H1 (cell line): Measurements from ENCODE around the gene TBRG4. TPM values are rescaled to one million over a fixed set of nuclear protein-coding genes. Genes with fewer than 3 reads are reported as not detected.

ENCODE experiments used
- CBX8 ChIP-seq: fragments of 300-800, 300-1000 bp; sonication (generic); IDR thresholded peaks from 2 replicates; pipeline ENCODE4 v1.7.1; 2016; ENCODE audit warnings: low read depth, low read length, borderline replicate concordance
- CHD2 ChIP-seq: IDR thresholded peaks from 2 replicates; pipeline ENCODE4 v1.6.1; 2012; ENCODE audit warnings: low read length, improper control_type of control experiment
- CHD7 ChIP-seq: fragments of 300-600 bp; sonication (generic); IDR thresholded peaks from 2 replicates; pipeline ENCODE4 v1.7.1; 2012; ENCODE audit warnings: low read length, moderate library complexity, mild to moderate bottlenecking, inconsistent platforms; ENCODE audit not compliant: insufficient replicate concordance
- CREB1 ChIP-seq: IDR thresholded peaks from 2 replicates; pipeline ENCODE4 v1.6.1; 2012; ENCODE audit warnings: inconsistent platforms
- CTBP2 ChIP-seq: IDR thresholded peaks from 2 replicates; pipeline ENCODE4 v1.7.0; 2011; ENCODE audit warnings: borderline replicate concordance, mild to moderate bottlenecking, moderate library complexity, mixed read lengths, low read length; ENCODE audit not compliant: insufficient read depth, insufficient read length
- GTF2F1 ChIP-seq: IDR thresholded peaks from 2 replicates; pipeline ENCODE4 v1.6.1; 2012; ENCODE audit warnings: low read depth, low read length, improper control_type of control experiment, borderline replicate concordance
- RBBP5 ChIP-seq: IDR thresholded peaks from 2 replicates; pipeline ENCODE4 v1.7.1; 2012; ENCODE audit warnings: low read depth, mild to moderate bottlenecking, inconsistent platforms, low read length, moderate library complexity, borderline replicate concordance
- SIN3A ChIP-seq, 2 experiments: IDR thresholded peaks in 1 of 2; conservative IDR thresholded peaks in 1 of 2; 2 replicates each; pipeline ENCODE4 v1.6.1; 2011 to 2012; ENCODE audit warnings: low read length in 2 of 2, improper control_type of control experiment in 1 of 2, low read depth in 1 of 2, mild to moderate bottlenecking in 1 of 2
- SP1 ChIP-seq: IDR thresholded peaks from 2 replicates; pipeline ENCODE4 v1.6.1; 2011; ENCODE audit warnings: low read depth, low read length
- TAF1 ChIP-seq: IDR thresholded peaks from 2 replicates; pipeline ENCODE4 v1.6.1; 2011; ENCODE audit warnings: mild to moderate bottlenecking, low read depth, low read length
- USF2 ChIP-seq: IDR thresholded peaks from 2 replicates; pipeline ENCODE4 v1.6.1; 2011; ENCODE audit warnings: low read length, improper control_type of control experiment
- ZNF274 ChIP-seq: IDR thresholded peaks from 2 replicates; pipeline ENCODE4 v1.7.0; 2012; ENCODE audit warnings: low read length, borderline replicate concordance; ENCODE audit errors: extremely low read depth
- polyA plus RNA-seq, 7 experiments: library from polyadenylated mRNA; depleted of rRNA in 3 of 7; stranded (reverse) in 5 of 7; unstranded in 2 of 7; fragments of >200 nt in 5 of 7; fragments of 200-250 nt in 2 of 7; gene quantifications; 1 replicate in 5 of 7; 2 replicates in 1 of 7; 4 replicates in 1 of 7; pipeline versions ENCODE4 v1.2.1 to v1.2.3, GENCODE V29; 2011 to 2013; ENCODE audit warnings: missing spikeins in 2 of 7, mixed read lengths in 2 of 7
- total RNA-seq: library from RNA; stranded (reverse); fragmentation: NEBNext Ultra II Directional; extraction: Animal tissue kit (Norgen Biotek cat#: 25700); gene quantifications from 2 replicates; pipeline ENCODE4 v1.2.1, GENCODE V29; 2021

The TBRG4 gene
- total and polyA plus RNA-seq, 2 of the 8 experiments (the other 6 are each of a cell fraction or from before 2014, with no cell fraction given): 110 to 137 TPM

GRCh38 chr7:45081670-45081974, 29.9 kb downstream of the TBRG4 start (continued):
- no peak for TF ChIP-seq CHD7
- no peak for TF ChIP-seq GTF2F1
- TF ChIP-seq CBX8: no peak
- TF ChIP-seq CREB1: no peak
- no peak for TF ChIP-seq SIN3A (conservative IDR thresholded peaks at IDR 0.05 in 1 of 2, IDR thresholded peaks at IDR 0.05 in 1 of 2; ENCODE audit: low read depth in 1 of 2, low read length in 2 of 2)
- TF ChIP-seq TAF1: no peak
- no peak for TF ChIP-seq SP1
- no peak for TF ChIP-seq RBBP5
- TF ChIP-seq ZNF274: no peak
- TF ChIP-seq USF2: no peak
- no peak for TF ChIP-seq CTBP2
- no peak for TF ChIP-seq CHD2
